ENCODE results near the gene SHROOM1. TPM values are rescaled to one million over a fixed set of nuclear protein-coding genes. Genes with fewer than 3 reads are reported as not detected.

SHROOM1 gene, protein sequence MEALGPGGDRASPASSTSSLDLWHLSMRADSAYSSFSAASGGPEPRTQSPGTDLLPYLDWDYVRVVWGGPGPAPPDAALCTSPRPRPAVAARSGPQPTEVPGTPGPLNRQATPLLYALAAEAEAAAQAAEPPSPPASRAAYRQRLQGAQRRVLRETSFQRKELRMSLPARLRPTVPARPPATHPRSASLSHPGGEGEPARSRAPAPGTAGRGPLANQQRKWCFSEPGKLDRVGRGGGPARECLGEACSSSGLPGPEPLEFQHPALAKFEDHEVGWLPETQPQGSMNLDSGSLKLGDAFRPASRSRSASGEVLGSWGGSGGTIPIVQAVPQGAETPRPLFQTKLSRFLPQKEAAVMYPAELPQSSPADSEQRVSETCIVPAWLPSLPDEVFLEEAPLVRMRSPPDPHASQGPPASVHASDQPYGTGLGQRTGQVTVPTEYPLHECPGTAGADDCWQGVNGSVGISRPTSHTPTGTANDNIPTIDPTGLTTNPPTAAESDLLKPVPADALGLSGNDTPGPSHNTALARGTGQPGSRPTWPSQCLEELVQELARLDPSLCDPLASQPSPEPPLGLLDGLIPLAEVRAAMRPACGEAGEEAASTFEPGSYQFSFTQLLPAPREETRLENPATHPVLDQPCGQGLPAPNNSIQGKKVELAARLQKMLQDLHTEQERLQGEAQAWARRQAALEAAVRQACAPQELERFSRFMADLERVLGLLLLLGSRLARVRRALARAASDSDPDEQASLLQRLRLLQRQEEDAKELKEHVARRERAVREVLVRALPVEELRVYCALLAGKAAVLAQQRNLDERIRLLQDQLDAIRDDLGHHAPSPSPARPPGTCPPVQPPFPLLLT
- total RNA-seq = 0.52 TPM

DNA sequence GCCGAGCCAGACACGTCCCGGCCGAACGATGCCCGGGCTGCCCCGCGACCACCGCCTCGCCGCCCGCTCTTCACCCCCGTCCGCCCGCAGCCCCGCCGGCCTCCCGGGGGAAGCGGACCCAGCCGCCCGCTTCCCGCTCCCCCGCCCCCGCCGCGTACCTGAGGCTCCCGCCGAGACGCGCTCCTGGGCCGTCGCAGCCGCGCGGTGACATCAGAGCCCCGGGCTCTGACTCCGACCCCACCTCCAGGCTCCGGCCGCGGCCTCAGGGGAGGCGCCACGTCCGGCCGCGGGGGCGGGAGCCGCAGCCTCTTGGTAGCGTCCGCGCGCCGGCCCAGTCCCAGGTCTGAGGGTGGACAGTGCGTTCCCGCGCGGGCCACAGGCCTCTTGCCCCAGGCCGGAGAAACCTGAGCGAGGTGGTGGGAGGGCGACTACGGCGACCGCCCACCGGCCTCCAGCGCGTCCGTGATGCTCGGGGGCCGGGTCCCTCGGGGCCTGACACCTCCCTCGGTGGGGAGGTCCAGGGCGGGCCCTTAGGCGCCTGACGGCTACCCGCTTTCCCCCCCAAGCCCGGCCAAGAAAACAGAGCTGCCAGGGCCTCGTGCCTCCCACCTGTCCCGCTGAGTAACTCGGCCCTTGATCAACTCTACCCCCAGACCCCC lies at the start of gene SHROOM1:
TSS of gene SHROOM1 (minus strand) at position 212 of the 659 bp plus-strand sequence. CDS start 4,507 bp downstream, outside the sequence.
- Histone ChIP-seq H3K4me1 (ENCODE audit: insufficient read depth, low read length) (peaks cover 15% of the 10 kb centered on the region), H3K9me3 (ENCODE audit: low read depth, low read length) (no peaks in the 10 kb centered on the region), H3K4me3 (ENCODE audit: low read length) (peak within 1 kb of the TSS; percentile 54), H3K27me3 (ENCODE audit: insufficient read depth, low read length) (peaks cover 48% of the 10 kb centered on the region)

GRCh38 chr5:132877938-132878337 lies 47.5 kb upstream of the SHROOM1 start:
- Histone ChIP-seq H3K27me3 (ENCODE audit: insufficient read depth, low read length) (no peaks in the 10 kb centered on the region), H3K4me3 (ENCODE audit: low read length) (no peak overlapping the region), H3K9me3 (ENCODE audit: low read depth, low read length) (no peaks in the 10 kb centered on the region), H3K4me1 (ENCODE audit: insufficient read depth, low read length) (no peaks in the 10 kb centered on the region)

GRCh38 chr5:132877466-132877865 lies 47.0 kb upstream of the SHROOM1 start:
- no peak overlapping the region for H3K4me3 ChIP-seq (ENCODE audit: low read length)
- no peaks in the 10 kb centered on the region for H3K27me3 ChIP-seq (ENCODE audit: insufficient read depth, low read length)
- no peaks in the 10 kb centered on the region for H3K9me3 ChIP-seq (ENCODE audit: low read depth, low read length)
- no peaks in the 10 kb centered on the region for H3K4me1 ChIP-seq (ENCODE audit: insufficient read depth, low read length)

GRCh38 chr5:132876020-132876759 lies 45.7 kb upstream of the SHROOM1 start:
- Histone ChIP-seq H3K27me3 (ENCODE audit: insufficient read depth, low read length) (no peaks in the 10 kb centered on the region), H3K4me1 (ENCODE audit: insufficient read depth, low read length) (no peaks in the 10 kb centered on the region), H3K4me3 (ENCODE audit: low read length) (no peak overlapping the region), H3K9me3 (ENCODE audit: low read depth, low read length) (no peaks in the 10 kb centered on the region)

DNA sequence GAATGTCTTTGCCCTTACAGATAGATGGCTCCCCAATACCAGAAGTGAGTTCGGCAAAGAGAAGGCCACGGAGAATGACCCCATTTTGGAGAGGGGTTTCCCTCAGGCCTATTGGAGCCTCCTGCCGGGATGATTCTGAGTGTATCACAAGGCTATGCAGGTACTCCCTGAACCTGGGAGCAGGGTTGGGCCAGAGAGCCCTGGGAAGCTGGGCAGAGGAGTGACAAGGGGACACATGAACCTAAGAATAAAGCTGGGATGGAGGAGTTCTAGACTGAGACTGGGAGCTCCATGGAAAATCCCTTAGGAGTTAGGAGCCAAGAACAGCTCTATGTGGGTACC lies 43.5 kb upstream of the SHROOM1 start:
- Histone ChIP-seq H3K4me1 (ENCODE audit: insufficient read depth, low read length) (no peaks in the 10 kb centered on the region), H3K4me3 (ENCODE audit: low read length) (no peak overlapping the region), H3K9me3 (ENCODE audit: low read depth, low read length) (no peaks in the 10 kb centered on the region), H3K27me3 (ENCODE audit: insufficient read depth, low read length) (no peaks in the 10 kb centered on the region)

GRCh38 chr5:132873119-132873929 lies 42.9 kb upstream of the SHROOM1 start, which contains the start of gene LEAP2:
Gene LEAP2, plus strand, starts transcription at chr5:132873668. Its CDS starts 27 bp downstream, at chr5:132873695.
- H3K4me1 ChIP-seq (ENCODE audit: insufficient read depth, low read length) = no peaks in the 10 kb centered on the region
- no peaks in the 10 kb centered on the region for H3K9me3 ChIP-seq (ENCODE audit: low read depth, low read length)
- no peaks in the 10 kb centered on the region for H3K27me3 ChIP-seq (ENCODE audit: insufficient read depth, low read length)
- H3K4me3 ChIP-seq (ENCODE audit: low read length) = no peak within 1 kb of the TSS

- H3K4me3 ChIP-seq (ENCODE audit: low read length) = no peak overlapping the region
- H3K4me1 ChIP-seq (ENCODE audit: insufficient read depth, low read length) = peaks cover under 1% of the 10 kb centered on the region
- no peaks in the 10 kb centered on the region for H3K9me3 ChIP-seq (ENCODE audit: low read depth, low read length)
- no peaks in the 10 kb centered on the region for H3K27me3 ChIP-seq (ENCODE audit: insufficient read depth, low read length)
These were observed 42.3 kb upstream of the SHROOM1 start for GRCh38 chr5:132872788-132873118.

DNA sequence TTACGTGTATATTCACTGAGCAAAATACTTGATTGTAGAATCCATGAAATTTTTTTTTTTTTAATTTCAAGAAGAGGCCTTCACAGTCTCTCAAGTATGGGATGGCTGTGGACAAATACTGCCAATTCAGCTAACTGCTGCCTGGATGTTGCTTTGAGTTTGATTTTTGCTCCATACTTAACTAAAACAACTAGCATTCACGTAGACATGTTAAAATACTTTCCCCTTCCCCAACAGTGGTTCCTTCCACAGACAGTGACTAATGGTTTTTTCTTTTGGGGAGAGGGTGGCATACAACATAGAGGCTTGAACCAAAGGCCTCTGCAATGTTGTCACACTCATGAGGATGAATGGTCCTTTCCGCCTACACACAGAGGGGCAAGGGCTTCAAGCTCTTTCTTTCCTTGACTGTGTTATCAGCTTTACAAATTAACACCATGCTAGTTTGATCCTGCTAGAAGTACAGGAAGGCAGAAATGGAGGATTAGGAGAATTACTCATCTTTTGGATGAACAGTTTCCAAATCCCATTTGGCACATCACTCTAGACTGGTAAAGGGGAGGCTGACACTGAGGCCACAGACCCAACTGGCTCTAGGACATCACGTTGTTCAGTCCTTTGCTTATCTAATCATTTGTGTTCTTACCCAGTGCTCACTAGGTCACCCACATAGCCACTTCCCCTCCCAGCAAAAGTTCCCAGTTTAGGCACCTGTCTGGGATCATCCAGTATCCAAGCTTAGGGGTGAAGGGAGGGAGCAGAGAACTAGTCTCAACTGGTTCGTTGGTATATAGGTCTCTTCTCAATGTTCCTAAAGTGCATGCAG lies 41.2 kb upstream of the SHROOM1 start:
- Histone ChIP-seq H3K4me3 (ENCODE audit: low read length) (no peak overlapping the region), H3K27me3 (ENCODE audit: insufficient read depth, low read length) (no peaks in the 10 kb centered on the region), H3K4me1 (ENCODE audit: insufficient read depth, low read length) (peaks cover 10% of the 10 kb centered on the region), H3K9me3 (ENCODE audit: low read depth, low read length) (no peaks in the 10 kb centered on the region)

DNA sequence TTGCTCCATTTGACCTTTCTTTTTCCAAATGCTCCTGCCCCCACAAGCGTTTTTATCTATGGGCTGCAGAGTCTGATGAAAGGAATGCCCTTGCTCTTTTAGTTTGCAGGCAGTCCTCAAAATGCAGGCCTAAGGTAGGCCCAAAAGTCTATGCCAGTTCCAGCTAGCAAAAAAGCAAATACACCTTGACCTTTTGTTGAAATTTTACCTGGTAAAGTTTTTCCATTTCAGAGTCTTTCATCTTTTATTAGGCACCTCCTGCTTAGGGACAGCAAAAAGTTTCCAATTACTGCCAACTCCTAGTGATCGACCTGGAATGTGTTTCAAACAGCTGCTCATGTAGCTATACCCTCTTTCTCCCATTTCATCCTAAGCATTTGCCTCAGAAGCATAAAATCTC lies 40.4 kb upstream of the SHROOM1 start:
- Histone ChIP-seq H3K9me3 (ENCODE audit: low read depth, low read length) (no peaks in the 10 kb centered on the region), H3K4me1 (ENCODE audit: insufficient read depth, low read length) (peaks cover 12% of the 10 kb centered on the region), H3K27me3 (ENCODE audit: insufficient read depth, low read length) (no peaks in the 10 kb centered on the region), H3K4me3 (ENCODE audit: low read length) (no peak overlapping the region)

DNA sequence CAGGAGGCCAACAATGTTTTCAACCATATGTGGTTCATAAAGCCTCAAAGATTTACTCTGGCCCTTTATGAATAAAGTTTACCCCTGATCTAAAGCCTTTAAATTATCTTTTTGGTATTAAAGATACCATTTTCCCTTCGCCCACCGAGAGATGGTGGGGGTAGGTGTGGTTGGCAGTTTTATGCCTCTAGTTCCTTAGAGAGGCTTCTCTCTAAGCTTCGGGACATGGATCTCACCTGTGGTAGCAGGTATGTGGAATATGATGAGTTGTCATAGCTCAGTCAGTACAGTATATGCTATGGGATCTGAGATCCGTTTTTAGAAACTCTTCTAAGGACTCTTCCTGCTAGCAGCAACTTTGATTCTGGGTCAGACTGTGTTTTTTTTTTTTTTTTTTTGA lies 38.3 kb upstream of the SHROOM1 start:
- Histone ChIP-seq H3K4me1 (ENCODE audit: insufficient read depth, low read length) (peaks cover 18% of the 10 kb centered on the region), H3K4me3 (ENCODE audit: low read length) (no peak overlapping the region), H3K27me3 (ENCODE audit: insufficient read depth, low read length) (no peaks in the 10 kb centered on the region), H3K9me3 (ENCODE audit: low read depth, low read length) (no peaks in the 10 kb centered on the region)

GRCh38 chr5:132867046-132867451 lies 36.6 kb upstream of the SHROOM1 start:
- Histone ChIP-seq H3K4me3 (ENCODE audit: low read length) (peak overlapping the region; percentile 63), H3K9me3 (ENCODE audit: low read depth, low read length) (no peaks in the 10 kb centered on the region), H3K4me1 (ENCODE audit: insufficient read depth, low read length) (peaks cover 18% of the 10 kb centered on the region), H3K27me3 (ENCODE audit: insufficient read depth, low read length) (no peaks in the 10 kb centered on the region)

- Histone ChIP-seq H3K27me3 (ENCODE audit: insufficient read depth, low read length) (no peaks in the 10 kb centered on the region), H3K9me3 (ENCODE audit: low read depth, low read length) (no peaks in the 10 kb centered on the region), H3K4me1 (ENCODE audit: insufficient read depth, low read length) (peaks cover 18% of the 10 kb centered on the region), H3K4me3 (ENCODE audit: low read length) (peak within 1 kb of the TSS; percentile 63)
These were observed 36.0 kb upstream of the SHROOM1 start, which contains the start of the genes GDF9 and UQCRQ for GRCh38 chr5:132866342-132867045. Gene GDF9, minus strand, starts transcription at chr5:132866469. Its CDS starts 1,936 bp downstream, at chr5:132864533. Gene UQCRQ, plus strand, starts transcription at chr5:132866642. Its CDS starts 240 bp downstream, at chr5:132866882.
